IPS-NIHi11 (cell line): ENCODE results near the gene CAMSAP1.

ENCODE experiments used
- DNase-seq: peaks from one replicate; pipeline ENCODE4 v3.0.0; 2012; ENCODE audit warnings: mixed read lengths, low spot score

Gene CAMSAP1

DNA sequence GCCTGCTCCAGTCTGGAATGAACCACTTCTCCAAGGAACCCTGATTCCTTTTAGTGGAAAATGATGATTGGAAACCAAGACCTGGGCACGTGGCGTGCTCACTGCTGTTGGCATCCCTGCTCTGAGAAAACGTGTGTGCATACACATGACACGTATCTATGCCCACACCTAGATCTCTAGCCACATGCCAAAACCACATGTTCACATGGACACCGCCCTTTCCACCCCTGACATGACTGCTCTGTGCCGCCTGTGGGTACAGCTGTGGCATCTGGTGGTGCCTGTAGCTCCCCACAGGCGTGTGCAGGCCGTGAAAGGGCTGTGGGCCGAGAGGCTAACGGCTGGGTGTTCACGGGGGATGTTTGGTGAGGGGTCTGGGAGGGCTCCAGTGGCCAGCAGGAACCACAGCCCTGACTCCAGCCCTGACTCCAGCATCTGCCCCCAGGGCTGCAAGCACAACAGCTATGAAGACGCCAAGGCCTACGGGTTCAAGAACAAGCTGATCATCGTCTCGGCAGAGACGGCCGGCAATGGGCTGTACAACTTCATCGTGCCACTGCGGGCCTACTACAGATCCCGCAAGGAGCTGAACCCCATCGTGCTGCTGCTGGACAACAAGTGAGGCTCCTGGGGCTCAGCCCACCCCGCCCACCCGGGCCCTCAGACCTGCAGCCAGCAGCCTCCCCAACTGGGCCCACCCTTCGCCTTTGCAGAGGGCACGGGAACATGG, 130.3 kb downstream of the CAMSAP1 start:
- no peak for DNase-seq

DNA sequence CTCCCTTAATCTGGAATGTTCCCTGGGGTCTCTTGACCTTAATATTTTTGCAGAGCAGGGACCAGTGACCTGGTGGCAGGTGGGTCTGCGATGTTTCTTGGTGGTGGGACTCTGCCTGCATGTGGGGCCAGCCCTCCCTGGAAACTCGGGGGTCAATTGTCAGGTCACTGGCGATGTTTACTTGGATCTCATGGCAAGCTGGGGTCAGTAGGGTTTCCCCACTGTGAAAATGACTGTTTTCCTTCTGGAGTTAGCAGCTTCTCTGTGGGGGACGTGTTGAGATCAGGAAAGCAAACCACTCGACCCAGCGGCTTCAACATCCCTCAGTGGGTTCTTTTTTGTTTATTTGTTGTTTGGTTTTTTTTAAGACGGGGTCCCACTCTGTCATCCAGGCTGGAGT, 131.4 kb downstream of the CAMSAP1 start:
- no peak for DNase-seq

DNA sequence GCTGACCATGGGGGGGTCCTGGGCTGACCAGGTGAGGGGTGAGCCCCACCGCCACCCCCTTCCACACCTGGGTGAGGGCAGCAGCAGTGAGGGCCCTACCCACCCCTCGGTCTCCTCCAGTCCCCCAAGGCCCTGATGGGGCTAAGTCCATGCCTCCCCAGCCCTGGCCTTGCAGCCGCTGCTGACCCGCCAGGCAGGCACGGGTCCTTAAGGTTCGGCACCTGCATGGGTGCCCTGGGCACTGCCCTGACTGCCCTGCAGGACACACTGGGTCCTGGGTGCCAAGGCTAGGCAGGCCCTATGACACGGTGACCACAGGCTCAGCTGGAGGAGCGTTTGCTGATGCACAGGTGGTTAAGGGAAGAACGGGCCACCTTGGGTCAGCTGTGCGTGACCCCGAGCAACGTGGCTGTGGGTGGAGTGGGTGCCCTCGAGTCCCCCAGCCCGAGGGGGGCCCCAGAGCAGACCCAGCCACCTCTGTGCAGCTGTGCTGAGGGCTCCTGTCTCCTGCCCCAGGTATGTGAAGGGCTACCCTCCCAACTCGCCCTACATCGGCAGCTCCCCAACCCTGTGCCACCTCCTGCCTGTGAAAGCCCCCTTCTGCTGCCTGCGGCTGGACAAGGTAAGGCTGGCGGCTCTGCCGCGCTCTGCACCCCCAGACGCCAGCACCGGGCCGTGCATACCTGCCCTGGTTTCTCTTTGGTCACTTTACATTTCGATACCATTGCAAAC, 132.4 kb downstream of the CAMSAP1 start:
- DNase-seq = no peak

DNA sequence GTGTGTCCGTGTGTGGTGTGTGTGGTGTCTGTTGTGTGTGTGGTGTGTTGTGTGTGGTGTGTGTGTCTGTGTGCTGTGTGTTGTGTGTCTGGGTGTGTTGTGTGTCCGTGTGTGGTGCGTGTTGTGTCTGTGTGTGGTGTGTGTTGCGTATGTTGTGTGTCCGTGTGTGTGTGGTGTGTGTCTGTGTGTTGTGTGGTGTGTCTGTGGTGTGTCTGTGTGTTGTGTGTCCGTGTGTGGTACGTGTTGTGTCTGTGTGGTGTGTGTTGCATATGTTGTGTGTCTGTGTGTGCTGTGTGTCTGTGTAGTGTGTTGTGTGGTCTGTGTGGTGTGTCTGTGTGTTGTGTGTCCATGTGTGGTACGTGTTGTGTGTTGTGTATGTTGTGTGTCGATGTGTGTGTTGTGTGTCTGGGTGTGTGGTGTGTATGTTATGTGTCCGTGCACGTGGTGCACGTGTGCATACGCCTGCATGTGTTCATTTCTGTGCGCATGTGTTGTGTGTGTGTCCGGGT, 133.1 kb downstream of the CAMSAP1 start:
- no peak for DNase-seq

DNA sequence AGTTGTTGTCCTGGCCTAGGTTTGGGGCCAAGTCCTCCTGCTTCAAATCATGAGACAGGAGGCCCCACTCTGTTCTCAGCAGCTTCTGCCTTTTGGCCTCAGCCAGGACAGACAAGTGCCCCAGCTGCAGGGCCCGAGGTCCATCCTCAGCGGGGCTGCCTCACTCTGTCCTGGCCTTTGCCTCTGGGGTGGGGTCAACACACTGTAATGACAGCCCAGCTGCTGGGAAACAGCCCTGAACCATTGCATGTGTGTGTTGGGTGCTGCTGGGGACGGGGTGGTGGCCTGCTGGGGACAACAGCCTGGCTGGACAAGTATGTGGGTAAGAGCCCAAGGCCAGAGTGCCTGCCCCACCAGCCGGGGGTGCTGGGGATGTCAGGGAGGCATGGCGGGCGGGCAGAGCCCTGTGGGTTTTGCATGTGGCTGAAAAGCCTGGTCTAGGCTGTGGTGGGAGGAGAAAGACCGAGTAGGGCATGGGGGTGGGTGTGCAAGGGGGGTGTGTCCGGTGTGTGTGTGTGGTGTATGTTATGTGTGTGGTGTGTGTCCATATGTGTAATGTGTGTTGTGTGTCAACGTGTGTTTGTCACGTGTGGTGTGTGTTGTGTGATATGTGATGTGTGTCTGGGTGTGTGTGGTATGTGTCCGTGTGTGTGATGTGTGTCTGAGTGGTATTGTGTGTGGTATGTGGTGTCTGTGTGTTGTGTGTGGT, 133.7 kb downstream of the CAMSAP1 start:
- no peak for DNase-seq

DNA sequence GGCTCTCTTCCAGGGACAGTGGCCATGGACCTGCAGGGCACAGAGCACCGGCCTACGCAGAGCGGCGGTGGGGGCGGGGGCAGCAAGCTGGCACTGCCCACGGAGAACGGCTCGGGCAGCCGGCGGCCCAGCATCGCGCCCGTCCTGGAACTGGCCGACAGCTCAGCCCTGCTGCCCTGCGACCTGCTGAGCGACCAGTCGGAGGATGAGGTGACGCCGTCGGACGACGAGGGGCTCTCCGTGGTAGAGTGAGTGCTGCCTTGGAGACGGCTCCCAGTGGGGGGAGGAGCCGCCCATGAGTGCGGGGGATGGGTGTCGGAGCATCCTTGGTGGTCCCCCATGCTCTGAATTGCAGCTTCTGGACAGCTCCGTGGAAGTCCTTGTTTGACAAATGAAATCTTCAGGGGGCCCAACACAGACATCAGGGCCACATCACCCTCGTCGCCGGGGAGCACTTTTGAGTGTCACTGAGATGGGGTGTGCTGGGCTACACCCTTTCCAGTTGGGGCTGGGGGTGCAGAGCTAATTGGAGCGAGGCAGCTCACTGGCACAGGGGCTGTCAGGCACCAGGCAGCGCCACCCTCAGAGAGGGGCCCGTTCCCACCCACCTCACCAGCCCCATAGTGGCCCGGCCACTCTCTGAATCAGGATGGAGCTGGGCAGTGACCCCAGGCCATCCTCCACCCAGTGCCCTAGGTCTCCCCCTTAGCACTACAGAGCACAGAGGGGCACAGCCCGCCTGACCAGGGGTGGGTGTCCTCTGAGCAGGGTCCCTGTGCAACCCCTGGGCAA, 134.4 kb downstream of the CAMSAP1 start:
- DNase-seq = no peak

DNA sequence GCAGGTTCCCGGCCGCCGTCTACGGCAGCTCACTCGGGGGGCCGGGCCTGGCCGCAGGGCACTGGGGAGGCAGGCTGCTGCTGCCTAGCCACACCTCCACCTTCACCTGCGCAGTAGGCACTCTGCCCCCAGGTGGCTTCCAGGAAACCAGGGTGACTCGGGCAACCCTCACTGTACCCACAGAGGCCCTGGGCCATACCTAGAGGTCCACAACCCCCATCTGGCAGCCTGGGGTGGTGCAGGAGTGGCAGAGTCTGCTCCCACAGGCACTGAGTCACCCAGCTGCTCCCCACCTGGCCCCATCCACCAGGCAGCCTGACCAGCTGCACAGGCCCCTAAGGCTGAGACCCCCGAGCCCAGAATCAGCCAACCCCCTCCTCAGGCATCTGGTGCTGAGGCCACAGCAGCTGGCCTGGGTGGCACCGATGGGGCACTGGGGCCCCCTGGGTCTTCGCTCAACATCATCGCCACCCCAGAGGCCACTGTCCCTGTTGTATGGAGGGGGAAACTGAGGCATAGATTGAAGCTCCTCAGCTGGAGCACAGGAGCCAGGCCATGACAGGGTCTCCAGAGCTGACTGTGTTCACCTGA, 135.2 kb downstream of the CAMSAP1 start:
- no peak for DNase-seq

DNA sequence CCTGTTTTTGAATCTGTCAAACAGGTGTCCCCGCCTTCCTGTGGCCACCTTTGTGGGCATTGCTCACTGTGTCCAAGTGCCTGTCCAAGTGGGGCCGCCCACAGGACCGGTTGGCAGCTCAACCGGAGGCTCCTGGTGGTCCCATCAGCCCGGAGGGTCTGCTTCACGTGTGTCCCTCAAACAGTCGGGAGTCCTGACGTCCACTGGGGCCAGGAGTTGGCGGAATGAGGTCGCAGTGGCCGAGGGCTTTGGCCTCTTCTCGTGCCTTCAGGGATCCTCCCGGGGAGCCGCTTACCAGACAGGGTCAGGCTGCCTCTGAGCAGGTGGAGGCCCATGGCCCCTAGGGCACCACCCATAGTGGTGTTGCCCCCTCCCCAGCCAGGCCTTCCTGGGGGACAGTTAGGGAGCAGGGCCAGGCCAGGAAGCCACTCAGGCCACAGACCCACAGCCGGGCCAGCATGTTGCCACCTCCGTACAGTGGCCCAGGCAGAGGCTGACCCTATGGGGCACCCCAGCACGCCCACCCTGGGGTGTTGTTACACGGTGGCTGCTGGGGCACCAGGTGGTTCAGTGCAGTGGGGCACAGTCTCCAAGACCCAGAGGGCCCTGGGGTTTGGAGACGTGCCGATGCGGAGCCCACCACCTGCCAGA, 135.8 kb downstream of the CAMSAP1 start:
- no peak for DNase-seq

DNA sequence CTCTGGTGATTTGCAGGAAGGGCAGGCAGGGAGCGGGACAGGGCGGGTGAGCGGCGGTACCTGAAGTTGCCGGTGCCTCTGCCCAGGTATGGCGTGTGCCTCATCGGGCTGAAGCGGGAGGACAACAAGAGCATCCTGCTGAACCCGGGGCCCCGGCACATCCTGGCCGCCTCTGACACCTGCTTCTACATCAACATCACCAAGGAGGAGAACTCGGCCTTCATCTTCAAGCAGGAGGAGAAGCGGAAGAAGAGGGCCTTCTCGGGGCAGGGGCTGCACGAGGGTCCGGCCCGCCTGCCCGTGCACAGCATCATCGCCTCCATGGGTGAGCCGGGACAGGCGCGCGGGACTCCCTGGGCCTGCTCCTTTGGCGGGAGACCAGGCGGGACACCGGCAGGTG, 136.6 kb downstream of the CAMSAP1 start:
- DNase-seq = no peak

DNA sequence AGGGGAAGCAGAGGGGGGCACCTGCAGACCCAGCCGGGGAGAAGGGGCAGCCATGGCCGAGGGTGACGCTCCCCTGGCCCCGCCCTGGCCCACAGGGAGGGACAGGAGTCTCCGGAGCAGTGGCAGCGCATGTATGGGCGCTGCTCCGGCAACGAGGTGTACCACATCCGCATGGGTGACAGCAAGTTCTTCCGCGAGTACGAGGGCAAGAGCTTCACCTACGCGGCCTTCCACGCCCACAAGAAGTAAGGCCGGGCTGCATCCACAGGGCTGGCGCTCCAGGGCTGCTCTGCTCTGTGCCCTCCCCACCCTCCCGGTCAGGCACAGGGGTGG, 137.2 kb downstream of the CAMSAP1 start:
- no peak for DNase-seq

DNA sequence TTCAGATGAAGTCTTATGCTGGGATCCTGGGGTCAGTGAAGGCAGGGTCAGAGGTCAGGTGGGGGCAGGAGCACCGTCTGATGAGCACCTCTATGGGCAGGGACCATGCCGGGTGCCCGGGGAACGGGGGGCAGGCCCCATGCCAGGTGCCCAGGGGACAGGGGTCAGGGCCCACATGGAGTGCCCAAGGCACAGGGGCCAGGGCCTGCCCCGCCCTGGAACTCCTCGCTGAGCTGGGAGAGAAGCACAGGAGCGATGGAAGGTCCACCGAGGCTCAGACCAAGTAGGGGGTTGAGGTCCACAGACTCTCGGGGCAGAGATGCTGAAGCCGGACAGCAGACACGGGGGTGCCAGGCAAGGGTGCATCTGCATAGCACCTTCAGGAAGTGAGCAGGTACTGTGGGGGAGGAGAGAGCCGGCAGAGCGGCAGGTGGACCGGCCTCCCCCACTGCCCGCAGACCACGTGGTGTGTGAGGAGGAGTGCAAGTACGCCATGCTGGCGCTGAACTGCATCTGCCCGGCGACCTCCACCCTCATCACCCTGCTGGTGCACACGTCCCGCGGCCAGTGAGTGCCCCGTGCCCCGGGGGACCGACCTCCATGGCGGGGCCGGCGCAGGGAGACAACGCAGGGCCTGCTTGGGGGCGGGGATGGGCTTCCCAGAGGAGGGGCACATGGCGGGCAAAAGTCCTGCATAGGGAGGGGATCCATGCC, 137.7 kb downstream of the CAMSAP1 start:
- no peak for DNase-seq

DNA sequence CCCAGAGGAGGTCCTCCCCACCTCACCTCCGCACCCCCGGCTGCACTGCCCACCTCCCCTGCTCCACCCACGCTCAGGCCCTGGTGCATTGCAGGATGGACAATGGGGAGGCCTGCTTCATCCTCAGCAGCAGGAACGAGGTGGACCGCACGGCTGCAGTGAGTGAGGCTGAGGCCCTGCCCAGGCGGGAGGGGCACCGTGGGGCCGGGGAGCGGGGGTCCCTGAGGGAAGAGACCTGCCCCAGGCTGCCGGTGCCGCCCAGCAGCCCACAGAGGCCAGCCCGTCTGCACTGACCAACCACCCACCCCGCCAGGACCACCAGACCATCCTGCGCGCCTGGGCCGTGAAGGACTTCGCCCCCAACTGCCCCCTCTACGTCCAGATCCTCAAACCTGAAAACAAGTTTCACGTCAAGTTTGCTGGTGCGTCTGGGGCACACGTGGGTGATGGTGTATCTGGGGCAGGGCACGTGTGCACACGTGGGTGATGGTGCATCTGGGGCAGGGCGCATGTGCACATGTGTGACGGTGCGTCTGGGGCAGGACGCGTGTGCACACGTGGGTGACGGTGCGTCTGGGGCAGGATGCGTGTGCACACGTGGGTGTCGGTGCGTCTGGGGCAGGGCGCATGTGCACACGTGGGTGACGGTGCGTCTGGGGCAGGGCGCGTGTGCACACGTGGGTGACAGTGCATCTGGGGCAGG, 138.7 kb downstream of the CAMSAP1 start:
- no peak for DNase-seq

DNA sequence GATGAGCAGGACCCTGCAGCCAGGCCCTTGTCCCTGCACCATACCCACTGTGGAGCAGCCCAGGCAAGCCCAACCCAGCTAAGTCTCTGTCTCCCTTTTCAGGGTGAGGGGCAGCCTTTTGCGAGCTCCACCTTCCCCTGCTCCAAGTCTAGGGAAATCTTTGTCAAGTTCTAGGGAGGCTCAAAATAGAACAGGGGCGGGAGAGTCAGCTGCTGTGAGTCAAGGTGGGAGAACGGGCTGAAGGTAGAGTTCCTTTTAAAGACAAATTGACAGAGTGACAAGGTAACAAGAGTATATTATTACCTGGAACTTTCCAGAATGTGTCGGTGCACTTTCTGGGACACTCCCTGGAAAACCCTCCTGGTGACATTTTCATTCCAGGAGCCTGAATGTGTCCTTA, 140.6 kb downstream of the CAMSAP1 start:
- no peak for DNase-seq

DNA sequence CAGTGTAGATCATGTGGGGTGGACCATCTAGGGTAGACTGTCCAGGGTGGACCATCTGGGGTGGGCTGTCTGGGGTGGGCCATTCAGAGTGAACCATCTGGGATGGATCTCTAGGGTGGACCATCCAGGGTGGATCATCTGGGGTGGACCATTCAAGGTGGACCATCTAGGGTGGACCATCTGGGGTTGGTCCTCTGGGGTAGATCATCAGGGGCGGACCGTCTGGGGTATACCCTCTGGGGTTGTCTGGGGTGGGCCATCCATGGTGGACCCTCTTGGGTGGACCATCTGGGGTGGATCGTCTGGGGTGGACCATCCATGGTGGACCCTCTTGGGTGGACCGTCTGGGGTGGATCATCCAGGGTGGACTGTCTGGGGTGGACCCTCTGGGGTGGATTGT, 141.1 kb downstream of the CAMSAP1 start:
- no peak for DNase-seq

DNA sequence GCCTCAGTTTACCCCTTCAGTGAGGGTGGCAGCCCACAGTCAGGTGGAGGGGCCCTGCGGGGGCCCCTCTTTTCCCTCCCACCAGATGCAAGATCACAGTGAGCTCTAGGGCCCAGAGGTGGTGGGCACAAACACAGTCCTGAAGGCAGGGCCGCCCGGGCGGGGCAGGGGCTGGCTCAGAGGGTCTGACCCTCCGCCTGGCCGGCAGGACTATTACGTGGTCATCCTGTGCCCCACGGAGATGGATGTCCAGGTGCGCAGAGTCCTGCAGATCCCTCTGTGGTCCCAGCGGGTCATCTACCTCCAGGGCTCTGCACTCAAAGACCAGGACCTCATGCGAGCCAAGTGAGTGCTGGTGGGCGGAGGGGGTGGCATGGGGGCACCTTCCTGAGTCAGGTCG, 141.9 kb downstream of the CAMSAP1 start:
- no peak for DNase-seq

DNA sequence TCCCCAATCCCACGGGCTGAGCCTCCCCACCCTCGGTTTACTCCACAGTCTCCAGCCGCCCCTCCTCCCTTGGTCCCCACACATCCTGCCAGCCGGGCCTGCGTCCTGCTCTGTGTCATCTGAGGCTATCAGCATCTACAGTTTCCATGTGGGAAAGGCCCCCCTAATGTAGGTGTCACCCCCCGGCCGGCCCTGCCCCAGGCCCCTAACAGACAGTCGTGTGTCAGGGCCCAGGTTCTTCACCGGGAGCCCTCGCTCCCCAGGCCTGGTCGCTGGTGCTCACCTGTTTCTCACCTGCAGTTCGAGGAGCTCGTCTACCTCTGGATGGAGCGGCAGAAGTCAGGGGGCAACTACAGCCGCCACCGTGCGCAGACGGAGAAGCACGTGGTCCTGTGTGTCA, 142.6 kb downstream of the CAMSAP1 start:
- no peak for DNase-seq

DNA sequence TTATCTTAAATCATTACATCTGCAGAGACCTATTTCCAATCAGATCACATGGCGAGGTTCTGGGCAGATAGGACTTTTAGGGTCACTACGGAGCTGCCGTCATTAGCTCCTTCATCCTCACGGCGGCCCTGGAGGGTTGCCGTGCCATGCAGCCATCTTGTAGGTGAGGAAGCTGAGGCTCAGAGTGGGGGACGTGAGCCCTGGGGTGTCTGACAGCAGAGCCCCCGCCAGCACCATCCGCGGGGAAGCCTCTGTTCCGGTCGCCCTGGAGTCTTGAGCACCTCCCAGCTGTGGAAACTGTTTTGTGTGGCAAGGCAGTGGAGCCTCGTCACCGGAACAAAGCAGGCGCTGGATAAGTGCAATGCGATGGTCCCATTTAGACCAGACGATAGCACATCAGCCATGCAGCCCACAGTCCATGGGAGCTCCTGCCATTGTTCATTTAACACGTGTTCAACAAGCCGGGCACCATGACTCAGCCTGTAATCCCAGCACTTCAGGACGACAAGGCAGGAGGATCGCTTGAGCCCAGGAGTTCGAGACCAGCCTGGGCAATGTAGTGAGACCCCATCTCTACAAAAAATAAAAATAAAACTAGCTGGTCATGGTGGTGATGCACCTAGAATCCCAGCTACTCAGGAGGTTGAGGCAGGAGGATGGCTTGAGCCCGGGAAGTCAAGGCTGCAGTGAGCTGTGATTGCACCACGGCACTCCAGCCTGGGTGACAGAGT, 143.5 kb downstream of the CAMSAP1 start:
- no peak for DNase-seq

DNA sequence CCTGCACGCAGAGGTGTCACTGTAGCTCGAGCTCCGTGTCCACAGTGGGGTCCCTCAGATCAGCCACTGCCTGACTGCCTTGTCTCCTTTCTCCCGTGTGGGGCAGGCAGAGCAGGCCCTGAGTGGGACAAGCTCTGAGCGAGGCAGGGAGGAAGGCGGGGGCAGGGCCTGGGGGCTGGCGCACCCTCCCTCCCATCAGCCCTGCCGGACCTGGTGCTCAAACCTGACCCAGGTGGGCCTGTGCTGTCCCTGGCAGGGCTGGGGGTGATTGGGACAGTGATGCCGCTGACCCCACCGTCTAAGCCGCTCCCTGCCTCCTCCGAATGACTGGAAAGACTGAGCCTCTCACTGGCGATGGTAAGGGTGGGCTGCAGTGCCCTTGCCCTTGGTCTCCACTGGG, 144.4 kb downstream of the CAMSAP1 start:
- DNase-seq = no peak

DNA sequence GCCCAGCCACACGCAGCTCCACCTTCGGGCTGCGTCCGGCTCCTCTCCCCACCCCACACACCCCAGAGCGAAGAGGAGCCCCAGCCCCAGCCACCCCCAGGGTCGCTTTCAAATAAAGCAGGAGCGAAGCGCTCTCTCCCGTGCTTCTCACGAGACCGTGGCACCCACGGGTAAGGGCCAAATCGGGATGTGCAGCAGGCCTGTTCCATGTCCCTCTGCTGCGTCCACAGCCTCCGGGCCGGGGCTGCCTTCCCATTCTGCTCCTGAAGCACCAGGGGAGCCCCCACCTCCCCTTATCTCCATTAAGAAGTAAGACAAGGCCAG, 145.5 kb downstream of the CAMSAP1 start:
- no peak for DNase-seq
